Measurements from ENCODE around the gene IL13.

IL13 gene

DNA sequence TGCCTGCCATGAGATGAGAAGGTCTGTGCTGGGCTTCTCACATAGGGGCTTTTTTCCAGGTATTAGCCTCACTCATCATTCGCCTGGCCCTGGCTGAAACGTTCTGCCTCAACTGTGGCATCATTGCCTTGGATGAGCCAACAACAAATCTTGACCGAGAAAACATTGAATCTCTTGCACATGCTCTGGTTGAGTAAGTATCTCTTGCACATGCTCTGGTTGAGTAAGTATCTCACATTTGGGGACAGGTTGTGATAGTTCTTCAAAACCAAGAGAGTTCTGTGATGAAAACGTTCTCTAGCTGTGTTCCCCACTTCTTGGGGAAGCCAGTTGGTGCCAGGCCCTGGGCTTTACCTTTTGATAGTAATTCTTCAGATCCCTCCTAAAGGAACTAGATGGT is 17.4 kb upstream of the IL13 start:
- Histone ChIP-seq H2BK120ac (ENCODE audit: low read depth, low read length) (no peak overlapping the region), H2BK5ac (ENCODE audit: low read depth, low read length, poor library complexity, severe bottlenecking) (no peak overlapping the region), H4K91ac (ENCODE audit: low read length) (no peak overlapping the region), H2AK5ac (ENCODE audit: low read length, severe bottlenecking) (no peak overlapping the region), H3K9me3 (ENCODE audit: control insufficient read depth, low read length) (no peaks in the 10 kb centered on the region), H3K4me2 (ENCODE audit: low read length, poor library complexity, severe bottlenecking) (no peak overlapping the region), H2BK12ac (ENCODE audit: low read length in 2 of 2) (no peak overlapping the region), H3K27ac (ENCODE audit: low read length, poor library complexity, severe bottlenecking) (no peak overlapping the region), H2AFZ (ENCODE audit: low read depth, low read length) (no peak overlapping the region), H3K14ac (ENCODE audit: low read length in 2 of 2) (no peak overlapping the region), H3K4me1 (ENCODE audit: control insufficient read depth, insufficient read depth, low read depth, low read length) (no peaks in the 10 kb centered on the region), H2BK15ac (ENCODE audit: low read depth, poor library complexity, severe bottlenecking) (no peak overlapping the region), H3K36me3 (ENCODE audit: control insufficient read depth in 1 of 2, insufficient read depth in 2 of 2, low read depth in 1 of 2, low read length in 2 of 2) (peaks cover 29 to 80% of the 10 kb centered on the region in 2 experiments), H3K18ac (ENCODE audit: low read depth in 1 of 2, low read length in 2 of 2) (no peak overlapping the region), H3K9ac (ENCODE audit: low read length) (no peak overlapping the region), H3K23ac (ENCODE audit: low read length in 2 of 2) (no peak overlapping the region), H3K4me3 (ENCODE audit: insufficient read depth in 1 of 2, low read depth in 1 of 2, low read length in 2 of 2) (no peak overlapping the region), H3K4ac (ENCODE audit: low read depth in 1 of 2, low read length in 2 of 2) (no peak overlapping the region), H3K79me1 (replicated peaks; ENCODE audit: low read length, poor library complexity, severe bottlenecking) (peaks cover 1% of the 10 kb centered on the region), H3K27me3 (ENCODE audit: control insufficient read depth in 1 of 2, insufficient read depth in 1 of 2, low read length in 2 of 2) (no peaks in the 10 kb centered on the region), H4K8ac (ENCODE audit: low read length) (no peak overlapping the region)
- 85% methylated on average over 4 of the region's 4 CpGs for WGBS
- DNase-seq: no peak

DNA sequence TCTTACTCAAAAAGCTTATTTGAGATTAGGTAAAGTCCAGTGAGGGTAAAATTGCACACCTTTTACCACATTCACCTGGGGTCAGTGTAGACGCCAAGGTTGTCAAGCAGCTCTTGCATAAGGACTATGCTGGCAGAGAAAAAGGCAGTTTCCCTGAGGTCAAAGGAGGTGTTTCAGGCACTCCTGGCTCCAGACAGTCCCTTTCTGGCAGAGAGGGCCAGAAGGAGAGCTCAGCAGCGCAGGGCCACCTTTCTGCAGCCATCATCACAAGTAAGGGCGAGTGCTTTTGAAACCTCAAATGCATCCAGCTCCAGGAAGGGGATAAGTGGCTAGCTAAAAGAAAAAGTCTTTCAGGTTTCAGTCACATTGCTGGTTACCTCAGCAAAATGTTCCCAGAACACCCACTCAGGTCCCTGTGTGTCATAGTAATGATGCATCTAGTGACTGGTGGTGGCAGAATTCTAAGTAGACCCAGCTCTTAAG is 16.7 kb upstream of the IL13 start:
- H3K79me1 ChIP-seq (replicated peaks; ENCODE audit: low read length, poor library complexity, severe bottlenecking): peaks cover 1% of the 10 kb centered on the region
- no peak overlapping the region for H2BK120ac ChIP-seq (ENCODE audit: low read depth, low read length)
- H4K91ac ChIP-seq (ENCODE audit: low read length): no peak overlapping the region
- H2BK15ac ChIP-seq (ENCODE audit: low read depth, poor library complexity, severe bottlenecking): no peak overlapping the region
- H2AK5ac ChIP-seq (ENCODE audit: low read length, severe bottlenecking): no peak overlapping the region
- no peak overlapping the region for H3K9ac ChIP-seq (ENCODE audit: low read length)
- no peak overlapping the region for H2BK12ac ChIP-seq (ENCODE audit: low read length in 2 of 2)
- no peaks in the 10 kb centered on the region for H3K27me3 ChIP-seq (ENCODE audit: control insufficient read depth in 1 of 2, insufficient read depth in 1 of 2, low read length in 2 of 2)
- H3K4ac ChIP-seq (ENCODE audit: low read depth in 1 of 2, low read length in 2 of 2): no peak overlapping the region
- H2AFZ ChIP-seq (ENCODE audit: low read depth, low read length): no peak overlapping the region
- no peak overlapping the region for H3K27ac ChIP-seq (ENCODE audit: low read length, poor library complexity, severe bottlenecking)
- H3K4me3 ChIP-seq (ENCODE audit: insufficient read depth in 1 of 2, low read depth in 1 of 2, low read length in 2 of 2): no peak overlapping the region
- no peak overlapping the region for H4K8ac ChIP-seq (ENCODE audit: low read length)
- no peak overlapping the region for H3K14ac ChIP-seq (ENCODE audit: low read length in 2 of 2)
- H3K18ac ChIP-seq (ENCODE audit: low read depth in 1 of 2, low read length in 2 of 2): no peak overlapping the region
- no peak overlapping the region for H3K23ac ChIP-seq (ENCODE audit: low read length in 2 of 2)
- no peak for DNase-seq
- H3K36me3 ChIP-seq (ENCODE audit: control insufficient read depth in 1 of 2, insufficient read depth in 2 of 2, low read depth in 1 of 2, low read length in 2 of 2): peaks cover 29 to 73% of the 10 kb centered on the region in 2 experiments
- no peaks in the 10 kb centered on the region for H3K4me1 ChIP-seq (ENCODE audit: control insufficient read depth, insufficient read depth, low read depth, low read length)
- no peak overlapping the region for H3K4me2 ChIP-seq (ENCODE audit: low read length, poor library complexity, severe bottlenecking)
- no peaks in the 10 kb centered on the region for H3K9me3 ChIP-seq (ENCODE audit: control insufficient read depth, low read length)
- no peak overlapping the region for H2BK5ac ChIP-seq (ENCODE audit: low read depth, low read length, poor library complexity, severe bottlenecking)
- 97% methylated on average over 3 of the region's 3 CpGs for WGBS

DNA sequence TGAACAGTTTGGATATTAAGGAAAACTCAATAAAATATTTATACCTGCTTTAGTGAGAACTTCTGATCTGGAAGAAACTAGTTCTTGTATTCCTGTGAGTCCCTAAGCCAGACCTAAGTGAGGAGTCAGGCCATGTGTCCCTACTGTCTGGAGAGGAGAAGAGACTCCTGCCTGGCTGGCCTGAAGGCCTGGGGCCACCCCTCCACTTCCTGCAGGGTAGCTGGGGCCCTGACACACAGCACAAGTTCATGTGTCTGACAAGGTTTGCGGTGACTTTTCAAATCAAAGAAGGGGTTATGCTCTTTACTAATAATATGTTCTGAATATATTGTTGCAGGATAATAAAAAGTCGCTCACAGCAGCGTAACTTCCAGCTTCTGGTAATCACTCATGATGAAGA is 16.1 kb upstream of the IL13 start:
- Histone ChIP-seq H3K14ac (ENCODE audit: low read length in 2 of 2) (no peak overlapping the region), H3K79me1 (replicated peaks; ENCODE audit: low read length, poor library complexity, severe bottlenecking) (peaks cover 1% of the 10 kb centered on the region), H3K4me3 (ENCODE audit: insufficient read depth in 1 of 2, low read depth in 1 of 2, low read length in 2 of 2) (no peak overlapping the region), H3K4me2 (ENCODE audit: low read length, poor library complexity, severe bottlenecking) (no peak overlapping the region), H3K4me1 (ENCODE audit: control insufficient read depth, insufficient read depth, low read depth, low read length) (no peaks in the 10 kb centered on the region), H3K23ac (ENCODE audit: low read length in 2 of 2) (no peak overlapping the region), H3K9me3 (ENCODE audit: control insufficient read depth, low read length) (no peaks in the 10 kb centered on the region), H4K91ac (ENCODE audit: low read length) (no peak overlapping the region), H3K27me3 (ENCODE audit: control insufficient read depth in 1 of 2, insufficient read depth in 1 of 2, low read length in 2 of 2) (no peaks in the 10 kb centered on the region), H3K27ac (ENCODE audit: low read length, poor library complexity, severe bottlenecking) (no peak overlapping the region), H2AFZ (ENCODE audit: low read depth, low read length) (no peak overlapping the region), H2AK5ac (ENCODE audit: low read length, severe bottlenecking) (no peak overlapping the region), H4K8ac (ENCODE audit: low read length) (no peak overlapping the region), H3K18ac (ENCODE audit: low read depth in 1 of 2, low read length in 2 of 2) (no peak overlapping the region), H2BK5ac (ENCODE audit: low read depth, low read length, poor library complexity, severe bottlenecking) (no peak overlapping the region), H3K9ac (ENCODE audit: low read length) (no peak overlapping the region), H3K36me3 (ENCODE audit: control insufficient read depth in 1 of 2, insufficient read depth in 2 of 2, low read depth in 1 of 2, low read length in 2 of 2) (peaks cover 29 to 69% of the 10 kb centered on the region in 2 experiments), H2BK15ac (ENCODE audit: low read depth, poor library complexity, severe bottlenecking) (no peak overlapping the region), H2BK12ac (ENCODE audit: low read length in 2 of 2) (no peak overlapping the region), H3K4ac (ENCODE audit: low read depth in 1 of 2, low read length in 2 of 2) (no peak overlapping the region), H2BK120ac (ENCODE audit: low read depth, low read length) (no peak overlapping the region)
- 93% methylated on average over 3 of the region's 3 CpGs for WGBS
- DNase-seq: no peak

DNA sequence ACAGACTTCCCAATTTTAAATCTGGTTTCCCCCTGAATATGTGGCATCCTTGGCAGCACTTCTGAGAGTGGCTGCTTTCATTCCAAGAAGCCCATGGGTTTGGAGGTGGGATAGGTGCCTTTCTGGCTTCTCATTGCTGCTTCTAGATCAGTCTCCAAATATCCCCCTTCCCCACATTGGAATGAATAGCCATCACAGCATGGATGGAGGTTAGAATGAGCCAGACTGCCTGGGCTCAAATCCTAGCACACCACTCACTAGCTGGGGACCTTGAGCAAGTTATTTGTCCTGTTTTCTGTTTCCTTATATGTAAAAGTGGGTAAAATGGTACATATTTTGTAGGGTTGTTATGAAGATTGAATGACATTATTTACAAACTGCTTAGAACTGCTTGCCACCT is 13.8 kb upstream of the IL13 start:
- Histone ChIP-seq H3K14ac (ENCODE audit: low read length in 2 of 2) (no peak overlapping the region), H2BK15ac (ENCODE audit: low read depth, poor library complexity, severe bottlenecking) (no peak overlapping the region), H2AK5ac (ENCODE audit: low read length, severe bottlenecking) (no peak overlapping the region), H3K9me3 (ENCODE audit: control insufficient read depth, low read length) (no peaks in the 10 kb centered on the region), H4K8ac (ENCODE audit: low read length) (no peak overlapping the region), H3K27me3 (ENCODE audit: control insufficient read depth in 1 of 2, insufficient read depth in 1 of 2, low read length in 2 of 2) (no peaks in the 10 kb centered on the region), H3K27ac (ENCODE audit: low read length, poor library complexity, severe bottlenecking) (no peak overlapping the region), H3K36me3 (ENCODE audit: control insufficient read depth in 1 of 2, insufficient read depth in 2 of 2, low read depth in 1 of 2, low read length in 2 of 2) (peaks cover 22 to 50% of the 10 kb centered on the region in 2 experiments), H3K79me1 (replicated peaks; ENCODE audit: low read length, poor library complexity, severe bottlenecking) (no peaks in the 10 kb centered on the region), H3K23ac (ENCODE audit: low read length in 2 of 2) (no peak overlapping the region), H3K4ac (ENCODE audit: low read depth in 1 of 2, low read length in 2 of 2) (no peak overlapping the region), H2BK5ac (ENCODE audit: low read depth, low read length, poor library complexity, severe bottlenecking) (no peak overlapping the region), H3K4me1 (ENCODE audit: control insufficient read depth, insufficient read depth, low read depth, low read length) (no peaks in the 10 kb centered on the region), H2BK120ac (ENCODE audit: low read depth, low read length) (no peak overlapping the region), H2BK12ac (ENCODE audit: low read length in 2 of 2) (no peak overlapping the region), H4K91ac (ENCODE audit: low read length) (no peak overlapping the region), H2AFZ (ENCODE audit: low read depth, low read length) (no peak overlapping the region), H3K4me3 (ENCODE audit: insufficient read depth in 1 of 2, low read depth in 1 of 2, low read length in 2 of 2) (no peak overlapping the region), H3K9ac (ENCODE audit: low read length) (no peak overlapping the region), H3K4me2 (ENCODE audit: low read length, poor library complexity, severe bottlenecking) (no peak overlapping the region), H3K18ac (ENCODE audit: low read depth in 1 of 2, low read length in 2 of 2) (no peak overlapping the region)
- DNase-seq: no peak

Measured in mesenchymal stem cell (in vitro differentiated cells and primary cell).